Hepatic stellate cell (primary cell): ENCODE results near the gene GAMT.

Experiments used
- DNase-seq: peaks from one replicate; pipeline ENCODE4 v3.0.0; 2011; ENCODE audit warnings: low spot score

Gene GAMT

GRCh38 chr19:1384085-1384462 lies 17.3 kb downstream of the GAMT start:
- DNase-seq: no peak

- peak; percentile 85 for DNase-seq
These were observed 17.8 kb downstream of the GAMT start, which contains the start of gene NDUFS7 for GRCh38 chr19:1383312-1384084. TSS of gene NDUFS7 (plus strand) at chr19:1383907. CDS start at chr19:1383927, 20 bp downstream.

DNA sequence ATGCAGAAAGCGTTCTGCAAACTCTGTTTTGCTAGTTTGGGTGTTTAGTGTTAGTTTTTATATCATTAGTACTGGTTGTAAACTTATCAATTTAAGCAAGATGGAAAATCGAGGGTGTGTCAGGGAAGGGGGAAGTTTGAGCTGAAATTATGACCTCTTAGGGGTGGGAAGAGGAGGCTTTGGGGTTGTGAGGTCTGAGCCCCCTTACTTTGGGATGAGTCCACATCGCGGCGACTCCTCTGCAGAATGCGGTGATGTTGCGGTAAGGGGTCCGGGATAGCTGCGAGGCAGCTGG lies 18.4 kb downstream of the GAMT start:
- DNase-seq: peak; percentile 81

- DNase-seq: no peak
These were observed 19.1 kb downstream of the GAMT start for GRCh38 chr19:1382250-1382649.

- no peak for DNase-seq
These were observed 21.3 kb downstream of the GAMT start for GRCh38 chr19:1379961-1380489.

DNA sequence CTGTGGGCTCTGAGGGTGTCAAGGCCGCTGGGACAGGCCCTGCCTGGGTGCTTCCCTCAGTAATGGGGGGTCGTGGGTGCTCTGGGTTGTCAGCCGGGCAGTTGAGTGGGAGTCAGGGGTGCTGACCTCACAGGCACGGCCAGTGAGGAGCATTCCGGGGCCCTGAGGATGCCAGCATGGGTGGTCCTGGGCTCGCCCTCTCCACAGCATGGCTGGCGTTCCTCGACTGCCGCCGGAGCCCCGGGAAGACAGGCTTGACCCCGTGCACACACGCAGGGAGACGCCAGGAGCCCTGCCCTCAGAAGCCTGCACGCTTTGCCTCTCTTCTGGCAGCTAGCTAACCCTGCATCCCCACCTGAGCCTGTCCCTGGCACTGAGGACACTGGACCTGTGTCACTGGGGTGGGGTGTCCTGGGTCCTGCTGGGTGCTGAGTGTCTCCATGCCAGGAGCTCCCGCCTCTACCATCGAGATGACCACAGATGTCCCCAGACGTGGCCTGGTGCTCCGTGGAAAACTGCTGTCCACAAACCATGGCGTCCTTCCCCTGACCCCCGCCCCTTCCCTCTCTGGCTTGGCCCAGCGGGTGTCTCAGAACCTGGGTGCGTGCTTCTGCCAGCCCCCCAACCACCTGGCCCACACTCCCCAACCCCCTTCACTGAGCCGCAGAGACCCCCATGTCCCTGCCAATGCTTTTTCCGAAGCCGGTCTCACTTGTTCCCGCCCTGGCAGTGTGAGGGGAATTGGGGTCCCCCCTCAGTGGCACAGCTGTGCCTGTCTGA lies 22.0 kb downstream of the GAMT start:
- DNase-seq: no peak

GRCh38 chr19:1377965-1378785 lies 23.2 kb downstream of the GAMT start:
- no peak for DNase-seq

- no peak for DNase-seq
These were observed 24.0 kb downstream of the GAMT start for GRCh38 chr19:1377176-1377964.

DNA sequence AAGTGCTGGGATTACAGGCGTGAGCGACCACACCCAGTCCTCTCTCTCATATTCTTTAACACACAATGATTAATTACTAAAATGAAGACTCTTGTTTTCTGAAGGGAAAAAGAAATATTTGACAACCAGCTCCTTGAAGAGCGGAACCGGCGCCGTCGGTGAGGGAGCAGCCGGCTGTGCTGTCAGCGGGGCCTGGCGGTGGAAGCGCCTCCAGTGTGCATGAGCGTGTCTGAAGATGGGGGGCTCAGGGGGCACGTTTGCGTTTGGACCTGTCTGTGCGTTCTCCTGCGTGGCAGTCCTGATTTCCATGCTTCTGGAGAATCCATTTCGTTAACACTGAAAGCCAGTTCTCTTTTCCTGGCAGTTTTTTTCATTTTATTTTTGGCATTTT lies 24.9 kb downstream of the GAMT start:
- no peak for DNase-seq

- no peak for DNase-seq
These were observed 27.1 kb downstream of the GAMT start for GRCh38 chr19:1374250-1374577.

DNA sequence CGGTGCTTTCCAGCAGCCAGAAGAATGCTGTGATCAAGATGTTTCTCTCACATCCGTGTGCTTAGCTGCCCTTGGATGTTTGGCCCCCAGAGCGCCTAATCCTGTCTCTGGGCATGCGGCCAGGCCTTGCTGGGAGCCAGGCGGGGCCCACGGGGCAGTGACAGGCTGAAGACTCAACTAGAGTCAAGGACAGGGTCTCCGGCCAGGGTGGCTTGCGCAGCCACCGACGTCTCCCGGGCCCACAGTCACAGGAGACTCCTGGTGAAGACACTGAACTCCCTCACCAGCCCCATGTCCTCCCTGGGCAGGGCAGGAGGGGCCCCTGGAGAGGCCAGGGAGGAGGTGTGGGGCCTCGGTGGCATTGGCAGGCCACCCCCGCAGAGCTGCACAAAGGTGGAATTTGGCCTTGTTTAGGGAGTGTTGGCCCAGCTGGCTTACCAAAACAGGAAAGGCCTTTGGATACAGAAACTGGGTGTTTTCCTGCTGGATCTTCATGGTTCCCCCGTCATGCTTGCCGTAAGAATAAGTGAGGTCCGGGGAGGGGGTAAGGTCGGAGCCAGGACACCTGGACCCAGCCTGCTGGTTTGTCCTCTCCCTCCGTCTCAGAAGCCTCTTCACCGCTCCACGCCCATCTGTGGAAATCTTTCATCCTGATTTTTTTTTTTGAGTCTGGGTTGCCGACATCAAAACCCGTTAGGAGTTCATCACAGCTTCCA lies 27.6 kb downstream of the GAMT start:
- DNase-seq: no peak

DNA sequence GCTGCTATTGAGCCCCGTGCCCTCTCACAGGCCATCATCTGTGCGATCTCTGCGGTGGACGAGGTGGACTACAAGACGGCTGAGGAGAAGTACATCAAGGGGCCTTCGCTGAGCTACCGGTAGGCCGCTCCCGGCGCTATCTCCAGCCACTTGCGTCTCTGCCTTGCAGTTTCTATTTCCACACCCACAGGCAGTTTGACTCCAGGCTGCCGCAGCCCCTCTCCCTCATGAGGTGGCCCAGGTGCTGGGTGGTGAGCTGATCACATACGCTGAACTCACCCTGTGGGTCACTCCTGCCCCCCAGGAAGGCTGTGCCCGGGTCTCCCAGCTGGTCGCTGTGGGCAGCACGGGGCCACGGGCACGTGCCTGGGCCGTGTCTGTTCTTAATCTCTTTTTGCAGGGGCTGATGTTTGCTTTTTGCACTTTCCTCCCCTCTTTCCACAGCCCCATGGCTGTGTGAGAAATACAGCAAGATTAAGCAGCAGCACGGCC lies 28.3 kb downstream of the GAMT start:
- no peak for DNase-seq

DNA sequence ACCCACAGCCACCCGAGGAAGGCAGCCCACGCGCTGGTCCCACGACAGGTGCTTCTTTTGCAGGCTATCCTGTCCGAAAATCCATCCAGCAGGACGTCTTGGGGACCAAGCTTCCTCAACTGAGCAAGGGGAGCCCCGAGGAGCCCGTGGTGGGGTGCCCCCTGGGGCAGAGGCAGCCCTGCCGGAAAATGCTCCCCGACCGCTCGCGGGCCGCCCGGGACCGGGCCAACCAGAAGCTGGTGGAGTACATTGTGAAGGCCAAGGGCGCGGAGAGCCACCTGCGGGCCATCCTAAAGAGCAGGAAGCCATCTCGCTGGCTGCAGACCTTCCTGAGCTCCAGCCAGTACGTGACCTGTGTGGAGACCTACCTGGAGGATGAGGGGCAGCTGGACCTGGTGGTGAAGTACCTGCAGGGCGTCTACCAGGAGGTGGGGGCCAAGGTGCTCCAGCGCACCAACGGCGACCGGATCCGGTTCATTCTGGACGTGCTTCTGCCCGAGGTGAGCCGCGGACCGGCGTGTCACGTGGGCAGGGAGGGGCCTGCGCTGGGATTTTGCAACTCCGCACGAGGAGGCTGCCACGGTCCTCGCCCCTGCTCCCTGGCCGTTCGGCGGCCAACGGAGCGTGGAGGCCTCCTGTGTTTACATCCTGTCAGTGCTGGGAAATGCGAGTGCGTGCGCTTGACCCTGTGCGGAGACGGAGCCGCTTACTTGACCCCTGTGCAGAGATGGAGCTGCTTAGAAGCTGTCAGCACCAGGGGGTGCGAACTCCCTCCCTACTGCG lies 30.6 kb downstream of the GAMT start:
- no peak for DNase-seq

DNA sequence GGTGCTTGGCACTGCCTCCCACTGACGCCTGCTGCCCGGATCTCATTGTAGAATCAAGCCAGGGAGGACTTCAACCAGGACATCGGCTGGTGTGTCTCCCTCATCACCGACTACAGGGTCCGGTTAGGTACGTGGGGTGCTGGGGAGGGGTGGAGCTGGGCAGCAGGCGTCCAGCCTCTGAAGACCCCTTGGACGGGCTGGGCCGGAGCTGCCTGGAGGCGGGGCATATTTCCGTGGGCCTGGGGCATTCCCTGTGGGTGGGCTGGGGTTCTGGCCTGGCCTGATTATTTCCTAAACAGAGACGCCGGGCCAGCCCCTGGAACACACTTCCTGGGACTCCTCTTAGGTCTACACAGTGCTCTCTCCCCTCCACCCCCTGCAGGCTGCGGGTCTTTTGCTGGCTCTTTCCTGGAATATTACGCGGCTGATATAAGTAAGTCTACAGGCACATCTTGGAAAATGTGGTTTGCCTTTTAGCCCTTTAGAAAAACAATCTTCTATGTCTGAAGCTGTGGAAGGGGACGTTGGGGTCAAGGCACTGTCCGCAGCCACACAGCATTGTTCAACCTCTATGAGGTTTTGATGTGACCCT lies 32.0 kb downstream of the GAMT start:
- DNase-seq: no peak

GRCh38 chr19:1366899-1367870 lies 34.2 kb downstream of the GAMT start:
- DNase-seq: no peak

DNA sequence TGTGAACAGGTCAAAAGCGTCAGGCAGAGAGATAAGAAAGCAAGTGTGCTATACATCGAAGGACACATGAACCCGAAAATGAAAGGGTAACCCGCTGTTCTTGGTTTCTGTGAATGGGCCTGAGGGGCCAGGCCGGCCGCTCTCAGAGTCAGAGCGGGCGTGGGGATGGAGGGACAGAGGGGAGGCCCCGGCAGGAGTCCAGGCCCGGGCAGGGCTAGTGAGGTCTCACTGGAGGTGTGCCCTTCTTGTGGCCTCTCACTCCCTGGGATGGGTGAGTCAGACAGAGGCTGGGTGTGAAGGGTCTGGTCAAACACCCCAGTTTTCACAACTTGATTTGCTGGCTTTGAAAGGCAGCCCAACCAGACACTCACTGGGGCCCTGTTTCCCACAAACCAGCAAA lies 35.0 kb downstream of the GAMT start:
- DNase-seq: no peak

DNA sequence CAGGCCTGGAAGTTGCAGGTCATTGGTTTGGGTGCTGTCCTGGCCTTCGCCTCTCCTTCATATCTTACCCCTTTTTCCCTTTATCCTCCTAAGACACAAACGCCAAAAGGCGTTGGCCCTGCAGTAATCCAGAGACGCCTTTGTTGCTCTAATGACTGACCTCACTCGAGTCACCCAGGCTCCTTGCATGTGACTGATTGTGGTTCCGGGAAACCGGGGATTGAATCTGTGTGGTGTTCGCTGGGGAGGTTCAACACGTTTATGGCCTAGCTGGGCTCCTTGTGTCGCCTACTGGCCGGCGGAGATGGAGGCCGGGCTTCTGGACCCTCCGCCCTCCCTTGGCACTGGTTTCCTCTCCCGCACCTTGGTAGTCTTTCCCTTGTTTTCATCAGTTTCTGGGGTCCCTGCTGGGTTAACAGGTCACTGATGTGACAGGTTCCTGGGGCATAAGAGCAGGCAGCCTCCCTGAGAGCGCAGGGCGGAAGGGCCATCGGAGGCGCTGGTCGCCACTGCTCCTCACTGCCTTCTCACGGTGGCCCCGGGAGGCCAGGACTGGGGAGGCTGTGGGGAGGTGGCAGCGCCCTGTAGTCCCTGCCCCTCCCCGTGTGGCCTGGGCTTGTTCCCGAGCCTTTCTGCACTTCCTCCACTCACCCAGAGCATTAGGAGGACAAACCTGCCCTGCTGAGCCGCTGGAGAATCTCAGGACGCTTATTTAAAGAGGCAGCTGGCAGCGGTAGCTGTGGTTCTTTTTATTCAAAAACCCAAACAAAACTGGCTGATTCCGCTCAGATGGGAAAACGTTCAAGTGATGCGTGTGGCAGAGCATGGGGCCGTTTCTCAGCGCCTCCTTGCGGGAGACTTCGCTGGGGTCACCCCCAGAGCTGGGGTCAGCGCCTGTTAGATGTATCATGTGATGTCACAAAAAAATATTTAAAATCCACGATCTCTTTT lies 35.7 kb downstream of the GAMT start:
- DNase-seq: no peak
